ENCODE results near the gene LCN2. TPM values are rescaled to one million over a fixed set of nuclear protein-coding genes. Genes with fewer than 3 reads are reported as not detected.

The LCN2 gene
- total RNA-seq = under 1 TPM in 2 of 3 donors, not detected in 1; 0.82 to 0.99 TPM
- 12.6 TPM for total RNA-seq (2013)

GRCh38 chr9:128149001-128149701 lies at the start of gene LCN2:
TSS of gene LCN2 (plus strand) at chr9:128149453. CDS start at chr9:128149526, 73 bp downstream.
- intact Hi-C loops (cut with micrococcal nuclease) = no loop called here
- H3K27me3 ChIP-seq (ENCODE audit: control insufficient read depth, insufficient read depth, low read length) = no peaks in the 10 kb centered on the region
- no peaks in the 10 kb centered on the region for H3K36me3 ChIP-seq (ENCODE audit: control insufficient read depth, insufficient read depth, low read length)
- DNase-seq = no peak
- H3K4me3 ChIP-seq (ENCODE audit: low read length) = no peak within 1 kb of the TSS
- no peak within 1 kb of the TSS for H3K27ac Mint-ChIP-seq
- no peak for TF ChIP-seq CTCF (IDR thresholded peaks at IDR 0.05)
- ATAC-seq = no peak
- 89% methylated on average over 9 of the region's 9 CpGs for WGBS (ENCODE audit: insufficient coverage)
- H3K9me3 ChIP-seq (ENCODE audit: control insufficient read depth, insufficient read depth, low read length) = no peaks in the 10 kb centered on the region
- H3K9me3 Mint-ChIP-seq = no peaks in the 10 kb centered on the region
- no peak within 1 kb of the TSS for H3K4me3 Mint-ChIP-seq
- H3K4me1 ChIP-seq (ENCODE audit: control insufficient read depth, insufficient read depth, low read length) = no peaks in the 10 kb centered on the region
- H3K27me3 Mint-ChIP-seq (ENCODE audit: low read depth in 2 of 2) = no peaks in the 10 kb centered on the region
- no peaks in the 10 kb centered on the region for H3K36me3 Mint-ChIP-seq
- H3K4me1 Mint-ChIP-seq = peaks cover 0 to 6% of the 10 kb centered on the region in 2 donors
- no peak within 1 kb of the TSS for H3K27ac ChIP-seq (ENCODE audit: low read length)

- Mint-ChIP-seq H3K9me3 (no peaks in the 10 kb centered on the region), H3K27ac (peak overlapping the region in 1 of 2 donors; percentile 14), H3K36me3 (no peaks in the 10 kb centered on the region), H3K4me3 (no peak overlapping the region), H3K27me3 (ENCODE audit: low read depth in 2 of 2) (no peaks in the 10 kb centered on the region), H3K4me1 (peaks cover 20 to 40% of the 10 kb centered on the region in 2 donors)
- no peak for DNase-seq
- intact Hi-C loops (cut with micrococcal nuclease) = no loop called here
- no peak for TF ChIP-seq CTCF (IDR thresholded peaks at IDR 0.05)
- H3K27me3 ChIP-seq (ENCODE audit: control insufficient read depth, insufficient read depth, low read length) = no peaks in the 10 kb centered on the region
- H3K4me3 ChIP-seq (ENCODE audit: low read length) = no peak overlapping the region
- 81% methylated on average over 14 of the region's 16 CpGs for WGBS (ENCODE audit: insufficient coverage)
- no peak overlapping the region for H3K27ac ChIP-seq (ENCODE audit: low read length)
- no peaks in the 10 kb centered on the region for H3K9me3 ChIP-seq (ENCODE audit: control insufficient read depth, insufficient read depth, low read length)
- peaks cover 34% of the 10 kb centered on the region for H3K4me1 ChIP-seq (ENCODE audit: control insufficient read depth, insufficient read depth, low read length)
- H3K36me3 ChIP-seq (ENCODE audit: control insufficient read depth, insufficient read depth, low read length) = peaks cover 46% of the 10 kb centered on the region
- no peak for ATAC-seq
These were observed 49.2 kb upstream of the LCN2 start for GRCh38 chr9:128099932-128100491.

GRCh38 chr9:128100581-128100980 lies 48.7 kb upstream of the LCN2 start:
- H3K27ac ChIP-seq (ENCODE audit: low read length) = no peak overlapping the region
- H3K4me3 ChIP-seq (ENCODE audit: low read length) = no peak overlapping the region
- peaks cover 46% of the 10 kb centered on the region for H3K36me3 ChIP-seq (ENCODE audit: control insufficient read depth, insufficient read depth, low read length)
- H3K27me3 ChIP-seq (ENCODE audit: control insufficient read depth, insufficient read depth, low read length) = no peaks in the 10 kb centered on the region
- H3K27me3 Mint-ChIP-seq (ENCODE audit: low read depth in 2 of 2) = no peaks in the 10 kb centered on the region
- H3K4me1 Mint-ChIP-seq = peaks cover 20 to 37% of the 10 kb centered on the region in 2 donors
- intact Hi-C loops (cut with micrococcal nuclease) = no loop called here
- no peak for DNase-seq
- H3K9me3 Mint-ChIP-seq = no peaks in the 10 kb centered on the region
- no peaks in the 10 kb centered on the region for H3K36me3 Mint-ChIP-seq
- ATAC-seq = no peak
- no peaks in the 10 kb centered on the region for H3K9me3 ChIP-seq (ENCODE audit: control insufficient read depth, insufficient read depth, low read length)
- H3K27ac Mint-ChIP-seq = peak overlapping the region in 1 of 2 donors; percentile 14
- H3K4me1 ChIP-seq (ENCODE audit: control insufficient read depth, insufficient read depth, low read length) = peaks cover 31% of the 10 kb centered on the region
- no peak overlapping the region for H3K4me3 Mint-ChIP-seq
- TF ChIP-seq CTCF (IDR thresholded peaks at IDR 0.05) = no peak
- 96% methylated on average over 10 of the region's 10 CpGs for WGBS (ENCODE audit: insufficient coverage)

Measured in natural killer cell (primary cell).